Nephron (organoid): ENCODE measurements around the gene MED27.

ENCODE experiments used
- H3K27ac Mint-ChIP-seq, 3 experiments: 2 replicates each; pipeline ENCODE4 v1.8.0; 2020; ENCODE audit warnings: mixed read lengths in 3 of 3, mild to moderate bottlenecking in 2 of 3, moderate library complexity in 1 of 3
- H3K27me3 Mint-ChIP-seq: 2 replicates; pipeline ENCODE4 v1.8.0; 2021; ENCODE audit warnings: low read depth, mild to moderate bottlenecking, moderate library complexity, mixed read lengths
- H3K36me3 Mint-ChIP-seq: 2 replicates; pipeline ENCODE4 v1.8.0; 2020; ENCODE audit warnings: low read depth, mixed read lengths
- H3K4me1 Mint-ChIP-seq: 2 replicates; pipeline ENCODE4 v1.8.0; 2020; ENCODE audit warnings: mixed read lengths
- H3K4me3 Mint-ChIP-seq, 3 experiments: 2 replicates each; pipeline ENCODE4 v1.8.0; 2020; ENCODE audit warnings: mild to moderate bottlenecking in 3 of 3, mixed read lengths in 3 of 3, moderate library complexity in 2 of 3
- H3K9me3 Mint-ChIP-seq: 2 replicates; pipeline ENCODE4 v1.8.0; 2020; ENCODE audit warnings: mixed read lengths
- TF ChIP-seq, protein P1 (sequence below), 3 experiments: fragments of 200-600 bp; sonication (generic); IDR thresholded peaks; one replicate each; pipeline ENCODE4 v1.5.0; 2021; ENCODE audit warnings: antibody characterized with exemption in 3 of 3; ENCODE audit not compliant: unreplicated experiment in 3 of 3

MED27 gene

DNA sequence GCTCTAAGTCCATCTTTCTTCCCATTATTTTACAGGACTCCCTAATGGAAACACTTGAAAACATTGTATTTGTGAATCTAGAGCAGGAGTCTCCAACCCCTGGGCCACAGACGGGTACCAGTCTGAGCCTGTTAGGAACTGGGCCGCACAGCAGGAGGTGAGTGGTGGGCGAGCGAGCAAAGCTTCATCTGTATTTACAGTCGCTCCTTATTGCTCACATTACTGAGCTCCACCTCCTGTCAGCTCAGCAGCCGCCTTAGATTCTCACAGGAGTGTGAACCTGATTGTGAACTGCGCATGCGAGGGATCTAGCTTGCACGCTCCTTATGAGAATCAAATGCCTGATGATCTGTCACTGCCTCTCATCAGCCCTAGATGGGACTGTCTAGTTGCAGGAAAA is 111.0 kb downstream of the MED27 start:
- peaks cover 44% of the 10 kb centered on the region for H3K4me1 Mint-ChIP-seq
- H3K27ac Mint-ChIP-seq, result no peak overlapping the region
- peaks cover 22% of the 10 kb centered on the region for H3K36me3 Mint-ChIP-seq
- H3K4me3 Mint-ChIP-seq, result no peak overlapping the region
- TF ChIP-seq, protein P1, sequence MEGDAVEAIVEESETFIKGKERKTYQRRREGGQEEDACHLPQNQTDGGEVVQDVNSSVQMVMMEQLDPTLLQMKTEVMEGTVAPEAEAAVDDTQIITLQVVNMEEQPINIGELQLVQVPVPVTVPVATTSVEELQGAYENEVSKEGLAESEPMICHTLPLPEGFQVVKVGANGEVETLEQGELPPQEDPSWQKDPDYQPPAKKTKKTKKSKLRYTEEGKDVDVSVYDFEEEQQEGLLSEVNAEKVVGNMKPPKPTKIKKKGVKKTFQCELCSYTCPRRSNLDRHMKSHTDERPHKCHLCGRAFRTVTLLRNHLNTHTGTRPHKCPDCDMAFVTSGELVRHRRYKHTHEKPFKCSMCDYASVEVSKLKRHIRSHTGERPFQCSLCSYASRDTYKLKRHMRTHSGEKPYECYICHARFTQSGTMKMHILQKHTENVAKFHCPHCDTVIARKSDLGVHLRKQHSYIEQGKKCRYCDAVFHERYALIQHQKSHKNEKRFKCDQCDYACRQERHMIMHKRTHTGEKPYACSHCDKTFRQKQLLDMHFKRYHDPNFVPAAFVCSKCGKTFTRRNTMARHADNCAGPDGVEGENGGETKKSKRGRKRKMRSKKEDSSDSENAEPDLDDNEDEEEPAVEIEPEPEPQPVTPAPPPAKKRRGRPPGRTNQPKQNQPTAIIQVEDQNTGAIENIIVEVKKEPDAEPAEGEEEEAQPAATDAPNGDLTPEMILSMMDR (IDR thresholded peaks at IDR 0.05; ENCODE audit: unreplicated experiment in 3 of 3), result no peak
- no peaks in the 10 kb centered on the region for H3K27me3 Mint-ChIP-seq
- peaks cover 3% of the 10 kb centered on the region for H3K9me3 Mint-ChIP-seq

DNA sequence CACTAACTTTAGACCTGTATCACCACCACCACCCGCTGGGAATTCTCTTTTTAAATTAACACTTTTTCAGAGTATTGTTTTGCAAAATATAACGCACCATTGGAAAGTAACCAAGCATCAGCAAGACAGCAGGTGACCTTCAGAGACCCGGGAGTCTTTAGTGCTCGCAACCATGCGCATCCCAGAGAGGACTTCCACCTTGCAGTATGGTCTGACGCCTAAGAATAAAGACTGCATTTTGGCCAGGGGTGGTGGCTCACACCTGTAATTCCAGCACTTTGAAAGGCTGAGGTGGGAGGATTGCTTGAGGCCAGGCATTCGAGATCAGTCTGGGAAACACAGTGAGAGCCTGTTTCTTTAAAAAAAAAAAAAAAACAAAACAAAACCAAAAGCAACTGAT is 113.8 kb downstream of the MED27 start:
- no peak overlapping the region for H3K27ac Mint-ChIP-seq
- TF ChIP-seq, protein P1 (IDR thresholded peaks at IDR 0.05; ENCODE audit: unreplicated experiment in 3 of 3), result no peak
- H3K36me3 Mint-ChIP-seq, result peaks cover 16% of the 10 kb centered on the region
- H3K27me3 Mint-ChIP-seq, result no peaks in the 10 kb centered on the region
- no peak overlapping the region for H3K4me3 Mint-ChIP-seq
- peaks cover 52% of the 10 kb centered on the region for H3K4me1 Mint-ChIP-seq
- H3K9me3 Mint-ChIP-seq, result no peaks in the 10 kb centered on the region

- Mint-ChIP-seq H3K27ac (peak overlapping the region in 1 of 3 experiments; percentile 58), H3K27me3 (no peaks in the 10 kb centered on the region), H3K9me3 (no peaks in the 10 kb centered on the region), H3K4me3 (no peak overlapping the region), H3K4me1 (peaks cover 53% of the 10 kb centered on the region), H3K36me3 (peaks cover 10% of the 10 kb centered on the region)
- TF ChIP-seq, protein P1 (IDR thresholded peaks at IDR 0.05; ENCODE audit: unreplicated experiment in 3 of 3), result no peak
Observed at GRCh38 chr9:131965103-131965502, 114.6 kb downstream of the MED27 start.

DNA sequence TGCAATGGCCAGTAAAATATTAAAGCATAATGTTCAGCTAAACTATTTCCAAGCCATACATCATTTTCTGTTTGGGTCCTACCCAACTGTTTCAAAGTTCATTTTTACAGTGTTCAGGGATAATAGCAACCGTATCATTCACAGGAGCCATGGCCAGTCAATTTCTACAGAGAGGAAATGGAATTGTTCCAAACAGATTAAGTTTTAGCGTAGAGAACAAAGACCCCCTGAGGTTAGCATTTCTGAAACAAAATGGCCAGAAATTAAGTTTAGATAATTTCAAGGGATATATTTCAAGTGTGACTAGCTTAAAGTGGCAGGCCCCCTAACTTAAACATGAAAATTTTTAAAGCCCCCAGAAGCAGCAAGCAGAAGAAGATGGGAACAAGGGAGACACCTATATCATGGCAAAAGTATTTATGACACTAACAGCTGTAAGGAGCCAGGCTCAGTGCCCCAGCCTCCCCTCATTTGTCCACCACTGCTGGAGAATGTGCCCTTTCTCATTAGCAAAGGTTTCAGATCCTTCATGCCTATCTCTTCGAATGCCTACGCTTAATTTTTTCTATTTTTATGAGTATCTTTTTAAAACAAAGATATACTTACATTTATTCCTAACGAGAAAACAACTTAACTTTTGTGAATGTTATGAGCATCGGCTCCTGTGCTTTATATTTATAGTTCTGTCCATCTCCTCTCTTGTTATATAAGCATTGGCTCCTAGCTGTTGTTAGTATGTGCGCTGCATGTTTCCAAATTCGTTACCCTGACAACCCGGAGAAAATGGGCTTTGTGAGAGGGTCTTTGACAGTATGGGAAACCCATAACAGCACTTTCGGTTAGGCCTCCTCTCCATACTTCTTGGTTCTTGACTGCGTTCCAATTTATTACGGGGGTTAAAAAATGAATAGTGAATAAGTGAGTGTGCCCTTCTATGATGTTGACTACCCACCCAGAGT is 116.3 kb downstream of the MED27 start:
- TF ChIP-seq, protein P1 (IDR thresholded peaks at IDR 0.05; ENCODE audit: unreplicated experiment in 3 of 3), result no peak
- no peaks in the 10 kb centered on the region for H3K9me3 Mint-ChIP-seq
- H3K27me3 Mint-ChIP-seq, result no peaks in the 10 kb centered on the region
- H3K27ac Mint-ChIP-seq, result peak overlapping the region; percentile 9 to 82 (median 76)
- peaks cover 13% of the 10 kb centered on the region for H3K36me3 Mint-ChIP-seq
- H3K4me3 Mint-ChIP-seq, result peak overlapping the region in 1 of 3 experiments; percentile 46
- H3K4me1 Mint-ChIP-seq, result peaks cover 61% of the 10 kb centered on the region

DNA sequence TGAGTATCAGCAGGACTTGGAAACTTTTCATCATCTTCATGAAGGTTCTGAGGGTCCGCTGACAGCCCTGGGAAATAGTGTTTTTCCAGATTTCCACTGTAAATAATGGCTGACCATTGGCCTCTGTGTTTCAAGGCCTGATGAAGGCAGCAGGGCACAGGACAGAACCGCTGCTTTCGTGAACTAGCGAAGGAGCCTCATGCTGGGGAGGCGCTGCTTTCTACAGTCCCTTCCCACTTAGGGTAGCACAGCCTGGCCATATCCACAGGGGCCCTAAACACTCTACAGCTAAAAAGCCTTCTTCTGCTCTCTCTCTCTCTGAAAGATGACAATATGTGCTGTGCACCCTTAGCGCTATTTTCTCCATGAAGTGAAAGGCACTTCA is 118.2 kb downstream of the MED27 start:
- Mint-ChIP-seq H3K4me3 (no peak overlapping the region), H3K9me3 (no peaks in the 10 kb centered on the region), H3K36me3 (peaks cover 24% of the 10 kb centered on the region), H3K27me3 (no peaks in the 10 kb centered on the region), H3K27ac (peak overlapping the region in 2 of 3 experiments; percentile 9 to 51), H3K4me1 (peaks cover 57% of the 10 kb centered on the region)
- TF ChIP-seq, protein P1 (IDR thresholded peaks at IDR 0.05; ENCODE audit: unreplicated experiment in 3 of 3), result no peak
